GM19099 (cell line): Measurements from ENCODE around the gene FAXDC2.

Experiments used
- POLR2A ChIP-seq: IDR thresholded peaks from 3 replicates; pipeline ENCODE4 v1.6.1; 2011; ENCODE audit warnings: low read depth; ENCODE audit not compliant: insufficient read length; ENCODE audit errors: extremely low read depth

The FAXDC2 gene

GRCh38 chr5:154771383-154771901 lies 79.0 kb downstream of the FAXDC2 start:
- TF ChIP-seq POLR2A, result no peak

DNA sequence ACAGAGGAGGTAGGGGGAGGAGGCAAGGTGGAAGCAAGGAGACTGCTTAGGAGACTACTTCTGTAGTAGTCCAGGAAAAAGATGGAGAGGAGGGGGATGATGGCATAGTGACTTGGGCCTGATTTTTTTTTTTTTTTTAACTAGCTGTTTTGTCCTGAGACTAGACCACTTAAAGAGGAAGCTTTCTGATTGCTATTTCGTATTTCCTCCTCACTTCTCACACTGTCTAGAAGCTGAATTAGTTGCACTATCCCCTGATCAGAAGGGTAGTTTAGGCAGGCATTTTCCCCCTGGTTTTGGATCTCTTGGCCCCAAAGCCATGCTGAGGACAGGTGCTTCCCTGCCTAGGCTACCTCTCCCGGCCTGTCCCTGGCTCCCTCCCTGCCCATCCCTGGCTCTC lies 80.3 kb downstream of the FAXDC2 start:
- no peak for TF ChIP-seq POLR2A
